ENCODE measurements around the gene NDUFS7.

NDUFS7 gene

GRCh38 chr19:1383312-1384084 is at the start of gene NDUFS7:
NDUFS7 (plus strand) TSS chr19:1383907; CDS start chr19:1383927, 20 bp downstream.
- peak; percentile 73 for DNase-seq

GRCh38 chr19:1336079-1336684 is 47.5 kb upstream of the NDUFS7 start:
- DNase-seq = no peak

GRCh38 chr19:1340681-1341469 is 42.8 kb upstream of the NDUFS7 start:
- peak; percentile 31 for DNase-seq

- no peak for DNase-seq
Measured at GRCh38 chr19:1343041-1343440, 40.7 kb upstream of the NDUFS7 start.

- peak; percentile 30 for DNase-seq
Measured at GRCh38 chr19:1349211-1349610, 34.5 kb upstream of the NDUFS7 start.

- no peak for DNase-seq
Measured at GRCh38 chr19:1350867-1351266, 32.8 kb upstream of the NDUFS7 start.

GRCh38 chr19:1351381-1351851 is 32.3 kb upstream of the NDUFS7 start:
- DNase-seq = no peak

- DNase-seq = no peak
Measured at GRCh38 chr19:1353144-1353543, 30.6 kb upstream of the NDUFS7 start.

GRCh38 chr19:1354970-1355567 is 28.6 kb upstream of the NDUFS7 start:
- no peak for DNase-seq

GRCh38 chr19:1355568-1356507 is 27.9 kb upstream of the NDUFS7 start:
- DNase-seq = peak; percentile 9

GRCh38 chr19:1356508-1356865 is 27.2 kb upstream of the NDUFS7 start:
- DNase-seq = no peak

- no peak for DNase-seq
Measured at GRCh38 chr19:1357531-1358109, 26.1 kb upstream of the NDUFS7 start.

- DNase-seq = no peak
Measured at GRCh38 chr19:1360126-1360817, 23.4 kb upstream of the NDUFS7 start.

- no peak for DNase-seq
Measured at GRCh38 chr19:1360818-1361461, 22.8 kb upstream of the NDUFS7 start.

GRCh38 chr19:1361601-1362386 is 21.9 kb upstream of the NDUFS7 start:
- no peak for DNase-seq

- no peak for DNase-seq
Measured at GRCh38 chr19:1362387-1363257, 21.1 kb upstream of the NDUFS7 start.

- no peak for DNase-seq
Measured at GRCh38 chr19:1363599-1363998, 20.1 kb upstream of the NDUFS7 start.

- DNase-seq = no peak
Measured at GRCh38 chr19:1364070-1364704, 19.5 kb upstream of the NDUFS7 start.

Data from NCI-H146 (cell line).